Stimulated activated CD8-positive, alpha-beta memory T cell treated with anti-CD3 and anti-CD28 coated beads, Interleukin-4, amount 100 ng/mL, for 4 hours (primary cell): ENCODE data around the gene SLC35E3.
"Not testable (repeated sequence)": the region's sequence is repeated elsewhere in the genome, so short reads cannot be mapped to it uniquely, and the experiment has no call there.

ENCODE experiments used
- DNase-seq, 2 donors: peaks; one replicate each; pipeline ENCODE4 v3.0.0-alpha.2; 2020; ENCODE audit warnings: low read depth in 2 of 2, low spot score in 1 of 2

Gene SLC35E3

GRCh38 chr12:68793975-68794652, 48.1 kb downstream of the SLC35E3 start:
- DNase-seq: no peak

- DNase-seq: no peak
Measured at GRCh38 chr12:68794653-68795251, 48.8 kb downstream of the SLC35E3 start.

- no peak for DNase-seq
Measured at GRCh38 chr12:68796399-68796798, 50.4 kb downstream of the SLC35E3 start.

- no peak for DNase-seq
Measured at GRCh38 chr12:68798882-68799234, 52.9 kb downstream of the SLC35E3 start.

GRCh38 chr12:68800294-68800693, 54.3 kb downstream of the SLC35E3 start:
- no peak for DNase-seq

GRCh38 chr12:68801124-68801523, 55.1 kb downstream of the SLC35E3 start:
- not testable (repeated sequence) for DNase-seq

GRCh38 chr12:68802372-68802745, 56.4 kb downstream of the SLC35E3 start:
- not testable (repeated sequence) for DNase-seq

- DNase-seq: not testable (repeated sequence)
Measured at GRCh38 chr12:68802911-68803651, 57.1 kb downstream of the SLC35E3 start.

- no peak for DNase-seq
Measured at GRCh38 chr12:68803948-68804656, 58.1 kb downstream of the SLC35E3 start.

GRCh38 chr12:68804657-68805591, 58.9 kb downstream of the SLC35E3 start:
- DNase-seq: no peak

GRCh38 chr12:68805592-68806120, 59.7 kb downstream of the SLC35E3 start:
- DNase-seq: no peak

- no peak for DNase-seq
Measured at GRCh38 chr12:68806488-68807237, 60.7 kb downstream of the SLC35E3 start.

GRCh38 chr12:68807274-68807575, 61.2 kb downstream of the SLC35E3 start:
- not testable (repeated sequence) for DNase-seq

GRCh38 chr12:68807576-68808387, 61.8 kb downstream of the SLC35E3 start, which contains the start of gene MDM2:
Gene MDM2 (plus strand): TSS chr12:68808177. CDS start chr12:68808478, 301 bp downstream.
- peak; percentile 81 to 91 for DNase-seq

- peak; percentile 19 to 43 for DNase-seq
Measured at GRCh38 chr12:68808388-68809189, 62.6 kb downstream of the SLC35E3 start.

GRCh38 chr12:68809190-68810026, 63.4 kb downstream of the SLC35E3 start:
- DNase-seq: no peak

- DNase-seq: not testable (repeated sequence)
Measured at GRCh38 chr12:68810027-68810389, 64.0 kb downstream of the SLC35E3 start.
